ENCODE results near the gene FKBP9. TPM values are rescaled to one million over a fixed set of nuclear protein-coding genes. Genes with fewer than 3 reads are reported as not detected.
A peak's percentile ranks its signal among the peaks of the same experiment; 100 is the strongest.

Gene FKBP9
- polyA plus RNA-seq, 6 donors from 2014 or later, result 0.44 to 1.00 (median 0.71) TPM; not detected in 1

- Mint-ChIP-seq H3K27me3 (no peaks in the 10 kb centered on the region), H3K4me3 (peak overlapping the region; percentile 76 to 94 (median 86)), H3K4me1 (peaks cover 38 to 74% (median 53%) of the 10 kb centered on the region in 3 donors), H3K36me3 (no peaks in the 10 kb centered on the region), H3K27ac (peak overlapping the region; percentile 58 to 96 (median 94)), H3K9me3 (no peaks in the 10 kb centered on the region)
- DNase-seq (peak; percentile 72), ATAC-seq (ENCODE audit: low read depth in 2 of 2) (peak; percentile 96 to 97)
Observed at GRCh38 chr7:33040803-33041516, 83.7 kb downstream of the FKBP9 start.

GRCh38 chr7:33041631-33042428 is 84.6 kb downstream of the FKBP9 start:
- Mint-ChIP-seq H3K27me3 (no peaks in the 10 kb centered on the region), H3K4me1 (peaks cover 35 to 74% (median 53%) of the 10 kb centered on the region in 3 donors), H3K9me3 (no peaks in the 10 kb centered on the region), H3K36me3 (no peaks in the 10 kb centered on the region), H3K27ac (peak overlapping the region in 2 of 6 donors; percentile 69 to 76), H3K4me3 (no peak overlapping the region)
- ATAC-seq (ENCODE audit: low read depth in 2 of 2) (no peak), DNase-seq (no peak)

GRCh38 chr7:33043501-33044400 is 86.5 kb downstream of the FKBP9 start:
- DNase-seq (no peak), ATAC-seq (ENCODE audit: low read depth in 2 of 2) (no peak)
- peaks cover 39 to 78% (median 50%) of the 10 kb centered on the region in 3 donors for H3K4me1 Mint-ChIP-seq
- H3K27ac Mint-ChIP-seq, result peak overlapping the region in 5 of 6 donors; percentile 42 to 75 (median 61)
- no peaks in the 10 kb centered on the region for H3K27me3 Mint-ChIP-seq
- H3K9me3 Mint-ChIP-seq, result no peaks in the 10 kb centered on the region
- H3K36me3 Mint-ChIP-seq, result no peaks in the 10 kb centered on the region
- peak overlapping the region in 1 of 8 donors; percentile 33 for H3K4me3 Mint-ChIP-seq

GRCh38 chr7:33044401-33044718 is 87.1 kb downstream of the FKBP9 start:
- ATAC-seq (ENCODE audit: low read depth in 2 of 2), result no peak
- Mint-ChIP-seq H3K4me3 (no peak overlapping the region), H3K4me1 (peaks cover 42 to 77% (median 47%) of the 10 kb centered on the region in 3 donors), H3K9me3 (no peaks in the 10 kb centered on the region), H3K27ac (peak overlapping the region in 2 of 6 donors; percentile 42 to 58), H3K27me3 (no peaks in the 10 kb centered on the region), H3K36me3 (no peaks in the 10 kb centered on the region)
- DNase-seq, result no peak

- ATAC-seq (ENCODE audit: low read depth in 2 of 2) (no peak), DNase-seq (no peak)
- Mint-ChIP-seq H3K36me3 (no peaks in the 10 kb centered on the region), H3K4me3 (peak overlapping the region in 1 of 8 donors; percentile 4), H3K4me1 (peaks cover 37 to 75% (median 41%) of the 10 kb centered on the region in 3 donors), H3K27ac (peak overlapping the region in 3 of 6 donors; percentile 27 to 67 (median 59)), H3K9me3 (no peaks in the 10 kb centered on the region), H3K27me3 (no peaks in the 10 kb centered on the region)
Observed at GRCh38 chr7:33044986-33045385, 87.7 kb downstream of the FKBP9 start.

GRCh38 chr7:33048257-33048656 is 91.0 kb downstream of the FKBP9 start:
- ATAC-seq (ENCODE audit: low read depth in 2 of 2), result no peak
- Mint-ChIP-seq H3K4me1 (peaks cover 51 to 81% (median 53%) of the 10 kb centered on the region in 3 donors), H3K27me3 (no peaks in the 10 kb centered on the region), H3K36me3 (no peaks in the 10 kb centered on the region), H3K27ac (peak overlapping the region in 2 of 6 donors; percentile 2 to 76), H3K4me3 (peak overlapping the region in 1 of 8 donors; percentile 31), H3K9me3 (no peaks in the 10 kb centered on the region)
- DNase-seq, result no peak

- peak overlapping the region in 3 of 6 donors; percentile 1 to 76 (median 11) for H3K27ac Mint-ChIP-seq
- no peaks in the 10 kb centered on the region for H3K36me3 Mint-ChIP-seq
- no peaks in the 10 kb centered on the region for H3K9me3 Mint-ChIP-seq
- peaks cover 46 to 81% (median 49%) of the 10 kb centered on the region in 3 donors for H3K4me1 Mint-ChIP-seq
- ATAC-seq (ENCODE audit: low read depth in 2 of 2) (no peak), DNase-seq (no peak)
- no peaks in the 10 kb centered on the region for H3K27me3 Mint-ChIP-seq
- H3K4me3 Mint-ChIP-seq, result no peak overlapping the region
Observed at GRCh38 chr7:33048704-33049103, 91.5 kb downstream of the FKBP9 start.

- Mint-ChIP-seq H3K27ac (peak overlapping the region; percentile 12 to 90 (median 76)), H3K36me3 (peaks cover 0 to 3% of the 10 kb centered on the region in 2 donors), H3K4me3 (peak overlapping the region; percentile 0 to 67 (median 38)), H3K4me1 (peaks cover 42 to 83% (median 46%) of the 10 kb centered on the region in 3 donors), H3K9me3 (no peaks in the 10 kb centered on the region), H3K27me3 (no peaks in the 10 kb centered on the region)
- DNase-seq, result peak; percentile 45
- peak; percentile 72 to 82 for ATAC-seq (ENCODE audit: low read depth in 2 of 2)
Observed at GRCh38 chr7:33050535-33051318, 93.5 kb downstream of the FKBP9 start.

GRCh38 chr7:33053721-33054120 is 96.5 kb downstream of the FKBP9 start:
- no peak for ATAC-seq (ENCODE audit: low read depth in 2 of 2)
- H3K4me3 Mint-ChIP-seq, result peak overlapping the region in 3 of 8 donors; percentile 16 to 29 (median 25)
- peaks cover 45 to 83% (median 62%) of the 10 kb centered on the region in 3 donors for H3K4me1 Mint-ChIP-seq
- H3K27ac Mint-ChIP-seq, result peak overlapping the region; percentile 28 to 87 (median 46)
- peaks cover 0 to 11% of the 10 kb centered on the region in 2 donors for H3K36me3 Mint-ChIP-seq
- peaks cover 0 to 1% (median 0%) of the 10 kb centered on the region in 7 donors for H3K9me3 Mint-ChIP-seq
- no peak for DNase-seq
- H3K27me3 Mint-ChIP-seq, result no peaks in the 10 kb centered on the region

- peak; percentile 27 to 29 for ATAC-seq (ENCODE audit: low read depth in 2 of 2)
- H3K27ac Mint-ChIP-seq, result peak overlapping the region; percentile 32 to 87 (median 64)
- peak overlapping the region in 1 of 8 donors; percentile 25 for H3K4me3 Mint-ChIP-seq
- DNase-seq, result no peak
- no peaks in the 10 kb centered on the region for H3K27me3 Mint-ChIP-seq
- peaks cover 45 to 83% (median 69%) of the 10 kb centered on the region in 3 donors for H3K4me1 Mint-ChIP-seq
- H3K9me3 Mint-ChIP-seq, result peaks cover 0 to 2% (median 0%) of the 10 kb centered on the region in 7 donors
- H3K36me3 Mint-ChIP-seq, result peaks cover 0 to 14% of the 10 kb centered on the region in 2 donors
Observed at GRCh38 chr7:33054261-33054964, 97.2 kb downstream of the FKBP9 start.

- Mint-ChIP-seq H3K4me3 (peak overlapping the region in 1 of 8 donors; percentile 12), H3K4me1 (peaks cover 47 to 85% (median 75%) of the 10 kb centered on the region in 3 donors), H3K27ac (peak overlapping the region in 5 of 6 donors; percentile 21 to 76 (median 69)), H3K9me3 (peaks cover 0 to 2% (median 0%) of the 10 kb centered on the region in 7 donors), H3K27me3 (no peaks in the 10 kb centered on the region), H3K36me3 (peaks cover 0 to 14% of the 10 kb centered on the region in 2 donors)
- ATAC-seq (ENCODE audit: low read depth in 2 of 2) (no peak), DNase-seq (no peak)
Observed at GRCh38 chr7:33055158-33055557, 97.9 kb downstream of the FKBP9 start.

All from naive B cell (primary cell).